HG02973 (cell line): ENCODE data around the gene COPG2.
"Not testable (repeated sequence)": the region's sequence is repeated elsewhere in the genome, so short reads cannot be mapped to it uniquely, and the experiment has no call there.

Source experiments
- ATAC-seq: cut with Tn5 transposase; IDR thresholded peaks from one replicate; pipeline ENCODE4 v1.9.1; 2021; ENCODE audit warnings: moderate library complexity; ENCODE audit not compliant: unreplicated experiment

Gene COPG2

DNA sequence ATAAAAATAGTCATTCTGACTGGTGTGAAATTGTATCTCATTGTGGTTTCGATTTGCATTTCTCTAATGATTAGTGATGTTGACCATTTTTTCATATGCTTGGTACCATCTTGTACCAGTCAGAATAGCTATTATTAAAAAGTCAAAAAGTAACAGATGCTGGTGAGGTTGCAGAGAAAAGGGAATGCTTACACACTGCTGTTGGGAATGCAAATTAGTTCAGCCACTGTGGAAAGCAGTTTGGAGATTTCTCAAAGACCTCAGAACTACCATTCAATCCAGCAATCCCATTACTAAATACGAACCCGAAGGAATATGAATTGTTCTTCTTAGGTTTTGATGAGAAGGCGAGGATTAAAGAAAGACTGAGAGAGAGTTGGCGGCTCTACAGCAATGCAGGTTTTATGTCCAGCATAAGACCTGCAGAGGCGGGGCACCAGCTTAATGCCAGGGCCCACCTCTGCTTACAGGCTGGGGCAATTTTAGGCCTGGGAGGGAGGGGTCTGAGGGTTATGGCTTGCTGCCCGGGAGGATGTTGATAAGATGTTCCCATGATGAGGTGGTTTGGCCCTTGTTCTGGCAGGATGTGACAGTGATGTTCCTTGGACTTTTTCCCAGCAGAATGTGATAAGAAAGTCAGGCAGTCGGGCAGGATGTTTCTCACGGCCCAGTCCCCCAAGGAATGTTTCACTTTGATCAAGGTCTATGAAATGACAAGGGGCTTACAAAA is 102.2 kb downstream of the COPG2 start:
- no peak for ATAC-seq

DNA sequence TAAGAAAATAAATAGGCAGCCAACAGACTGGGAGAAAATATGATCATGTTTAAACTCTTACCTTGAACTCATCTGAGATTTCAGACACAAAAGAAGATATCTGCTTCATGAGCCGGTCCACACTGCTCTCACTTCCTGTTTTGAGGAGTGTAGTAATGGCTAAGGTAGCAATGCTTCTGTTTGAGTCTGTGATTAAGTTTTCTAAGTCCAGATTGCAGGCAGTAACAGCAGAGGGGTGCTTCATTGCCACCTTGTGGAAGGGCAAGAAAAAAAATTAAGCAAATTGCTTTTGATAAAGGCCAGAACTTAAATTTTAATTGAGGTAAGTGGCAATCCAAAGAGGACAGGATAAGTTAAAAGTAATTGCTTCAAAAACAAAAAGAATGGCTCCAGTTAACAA is 107.6 kb downstream of the COPG2 start:
- ATAC-seq = peak; percentile 79

DNA sequence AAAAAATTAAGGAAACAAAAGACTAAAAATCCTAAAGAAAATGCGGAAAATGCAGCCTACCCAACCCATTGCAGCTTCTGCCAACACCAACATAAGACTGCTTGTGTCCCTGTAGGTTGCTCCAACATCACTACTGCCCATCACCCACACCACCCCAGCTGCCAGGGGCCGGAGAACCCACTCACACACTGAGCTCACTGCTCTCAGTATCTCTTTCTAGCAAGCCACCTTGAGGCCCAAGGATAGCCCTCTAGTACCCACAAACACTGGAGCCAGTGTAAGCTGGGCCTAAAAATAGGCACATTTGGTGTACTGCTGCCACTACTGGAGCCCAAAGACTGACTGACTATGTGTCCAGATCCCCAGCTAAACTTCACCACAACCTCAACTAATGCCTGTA is 109.4 kb downstream of the COPG2 start:
- ATAC-seq = no peak

DNA sequence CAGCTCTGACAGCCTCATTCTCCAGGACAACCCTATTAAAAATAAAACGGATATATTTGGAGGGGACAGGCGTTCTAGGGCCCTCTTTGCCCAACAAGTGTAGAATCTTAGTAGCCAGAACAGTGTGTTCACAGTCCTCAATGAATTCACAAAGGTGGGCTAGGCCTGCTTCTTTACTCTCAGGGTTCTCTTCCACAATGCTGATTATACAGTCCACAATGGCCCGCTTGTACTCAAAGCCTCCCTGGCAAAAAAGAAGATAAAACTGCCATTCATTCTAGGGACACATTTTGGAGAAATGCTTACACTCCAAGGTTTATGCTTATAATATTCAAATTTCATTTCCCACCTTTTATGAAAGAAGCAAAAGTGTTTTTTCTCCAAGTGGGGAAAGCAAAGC is 114.1 kb downstream of the COPG2 start:
- ATAC-seq = no peak

DNA sequence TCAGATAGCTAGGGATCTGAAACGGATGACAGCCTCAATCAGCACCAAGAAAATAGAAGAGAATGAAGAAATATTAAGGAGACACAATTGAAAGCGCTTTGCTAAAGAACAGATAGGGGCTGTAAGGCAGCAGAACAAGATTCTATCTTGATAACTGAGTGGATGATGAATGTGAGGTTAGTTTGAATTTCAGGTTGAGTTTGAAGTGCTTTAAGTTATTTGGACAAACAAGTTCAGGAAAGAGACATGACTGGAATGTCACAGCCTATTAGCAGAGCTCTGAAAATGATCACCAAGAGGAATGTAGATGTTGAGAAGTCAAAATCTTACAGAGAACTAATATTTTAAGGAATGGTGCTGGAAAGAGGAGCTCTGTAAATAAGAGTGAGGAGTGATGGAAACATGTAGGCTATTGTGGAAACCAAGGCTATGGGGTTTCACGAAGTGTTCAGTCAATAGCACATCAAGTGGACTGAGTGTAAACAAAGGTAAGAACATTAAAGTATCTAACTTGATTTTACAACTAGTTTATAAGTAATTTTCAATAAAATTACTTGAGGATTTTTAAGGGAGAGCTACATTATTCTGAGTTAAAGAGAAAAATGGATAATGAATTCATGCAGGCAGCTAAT is 115.0 kb downstream of the COPG2 start:
- no peak for ATAC-seq

DNA sequence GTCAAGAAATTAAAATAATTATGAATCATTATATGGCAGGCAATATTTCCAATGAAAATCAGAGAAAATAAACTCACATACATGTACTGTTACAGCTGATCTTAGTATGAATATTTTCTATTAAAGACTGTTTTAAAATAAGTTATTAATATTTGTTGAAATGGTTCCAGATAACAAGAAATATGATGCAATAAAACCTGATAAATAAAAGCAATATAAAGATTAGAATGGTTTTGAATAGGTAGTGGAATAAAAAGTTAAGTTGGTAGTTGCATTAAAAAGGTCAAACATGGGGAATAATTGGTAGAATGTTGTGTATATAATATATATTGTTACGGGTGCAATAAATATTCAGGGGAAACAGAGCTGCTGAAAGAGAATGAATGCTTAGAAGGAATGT is 124.2 kb downstream of the COPG2 start:
- ATAC-seq = no peak

DNA sequence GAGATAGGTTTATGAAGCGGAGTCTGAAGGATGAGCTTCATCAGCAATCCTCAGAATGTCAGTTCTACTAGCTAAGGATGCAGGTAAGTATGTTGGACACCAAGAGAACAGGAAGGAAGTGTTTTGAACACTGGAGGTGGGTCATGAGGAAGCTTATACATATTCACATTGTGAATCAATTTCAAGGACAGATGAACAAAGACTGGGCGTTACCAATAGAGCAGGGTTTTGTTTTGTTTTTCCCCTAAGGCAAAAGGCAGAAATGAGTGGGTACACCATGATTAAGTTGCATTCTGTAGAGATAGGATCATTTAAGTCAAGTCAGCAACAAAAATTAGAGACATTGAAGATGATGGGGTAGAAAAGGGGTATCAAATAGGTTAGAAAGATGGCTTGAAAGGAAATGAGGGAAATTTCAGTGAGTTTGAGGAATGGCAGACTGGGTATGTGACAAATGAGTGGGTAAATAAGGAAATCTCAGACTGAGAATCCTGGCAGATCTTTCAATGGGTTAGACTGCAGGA is 125.0 kb downstream of the COPG2 start:
- no peak for ATAC-seq

DNA sequence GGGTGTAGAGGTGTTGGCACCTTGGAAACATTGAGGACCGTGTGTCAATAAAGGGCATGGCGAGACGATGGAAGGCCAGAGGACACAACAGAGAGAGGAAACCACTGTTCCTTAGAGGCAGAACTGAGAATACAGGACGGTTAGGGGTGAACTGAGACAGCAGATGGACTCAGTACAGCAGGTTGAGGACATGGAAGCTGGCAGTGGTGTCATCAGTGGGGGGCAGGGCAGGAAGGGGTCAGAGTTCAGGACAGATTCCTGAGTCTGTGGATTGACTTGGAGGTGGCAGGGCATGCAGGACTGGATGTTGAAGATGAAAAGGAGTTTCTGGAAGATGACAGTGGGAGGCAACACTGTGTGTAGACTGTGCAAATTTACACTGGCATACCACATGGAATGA is 126.3 kb downstream of the COPG2 start:
- not testable (repeated sequence) for ATAC-seq

DNA sequence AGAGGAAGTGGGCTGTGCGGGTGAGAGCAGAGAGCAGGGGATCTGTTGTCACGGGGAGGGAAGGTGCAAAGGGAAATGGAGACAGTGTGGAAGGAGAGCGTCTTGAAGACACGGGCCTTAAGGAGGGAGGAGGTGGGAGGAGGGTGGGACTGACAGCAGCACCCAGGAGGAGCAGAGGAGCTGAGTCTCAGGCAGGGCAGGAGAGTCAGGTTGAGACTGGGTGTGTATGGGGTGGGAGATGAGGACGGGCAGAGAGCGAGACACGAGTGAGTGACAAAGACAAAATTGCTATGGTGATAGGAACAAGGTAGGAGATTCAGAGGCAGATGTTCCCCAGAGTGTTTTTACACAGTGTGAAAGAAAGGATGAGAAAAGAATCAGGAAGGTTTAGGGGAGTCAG is 127.3 kb downstream of the COPG2 start:
- not testable (repeated sequence) for ATAC-seq

DNA sequence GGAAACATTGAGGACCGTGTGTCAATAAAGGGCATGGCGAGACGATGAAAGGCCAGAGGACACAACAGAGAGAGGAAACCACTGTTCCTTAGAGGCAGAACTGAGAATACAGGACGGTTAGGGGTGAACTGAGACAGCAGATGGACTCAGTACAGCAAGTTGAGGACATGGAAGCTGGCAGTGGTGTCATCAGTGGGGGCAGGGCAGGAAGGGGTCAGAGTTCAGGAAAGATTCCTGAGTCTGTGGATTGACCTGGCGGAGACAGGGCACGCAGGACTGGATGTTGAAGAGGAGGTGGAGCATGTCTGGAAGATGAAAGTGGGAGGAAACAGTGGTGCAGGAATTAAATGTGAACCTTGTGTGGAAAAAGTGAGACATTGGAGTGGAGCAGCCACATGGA is 130.7 kb downstream of the COPG2 start:
- ATAC-seq = not testable (repeated sequence)

DNA sequence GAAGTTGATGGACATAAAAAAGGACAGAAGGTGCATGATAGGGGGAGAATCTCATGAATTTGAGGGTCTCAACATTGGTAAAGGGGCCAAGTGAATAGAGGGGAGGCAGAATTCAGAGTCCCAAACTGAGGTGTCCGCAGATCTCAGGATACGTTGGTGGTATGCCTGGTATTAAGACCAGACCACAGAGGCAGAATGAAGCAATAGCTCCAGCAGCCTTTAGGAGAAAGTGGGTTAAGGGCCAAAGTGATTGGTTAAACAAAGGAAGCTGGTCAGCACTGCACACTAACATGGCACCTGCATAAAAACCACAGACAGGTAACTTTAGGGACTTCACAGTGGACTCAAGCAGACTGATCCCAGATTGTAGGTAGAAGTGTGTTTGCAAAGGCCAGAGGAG is 139.1 kb downstream of the COPG2 start:
- no peak for ATAC-seq

DNA sequence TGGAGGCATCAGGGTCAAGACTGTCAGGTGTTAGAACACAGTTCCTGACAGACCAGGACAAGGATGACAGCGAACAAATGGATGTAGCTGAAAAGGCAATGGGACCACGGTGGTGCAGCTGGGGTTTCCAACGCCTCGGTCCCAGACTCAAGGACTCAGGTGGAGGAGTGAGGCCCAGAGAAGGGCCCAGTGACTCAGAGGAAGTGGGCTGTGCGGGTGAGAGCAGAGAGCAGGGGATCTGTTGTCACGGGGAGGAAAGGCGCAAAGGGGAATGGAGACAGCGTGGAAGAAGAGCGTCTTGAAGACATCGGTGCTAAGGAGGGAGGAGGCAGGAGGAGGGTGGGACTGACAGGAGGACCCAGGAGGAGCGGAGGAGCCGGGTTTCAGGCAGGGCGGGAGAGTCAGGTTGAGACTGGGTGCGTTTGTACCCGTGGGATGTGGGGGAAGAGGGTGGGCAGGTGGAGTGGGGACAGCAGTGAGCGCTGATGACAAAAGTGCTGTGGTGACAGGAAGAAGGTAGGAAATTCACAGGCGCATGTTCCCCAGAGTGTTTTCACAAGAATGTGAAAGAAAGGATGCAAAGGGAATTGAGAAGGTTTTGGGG is 140.7 kb downstream of the COPG2 start:
- ATAC-seq = not testable (repeated sequence)

DNA sequence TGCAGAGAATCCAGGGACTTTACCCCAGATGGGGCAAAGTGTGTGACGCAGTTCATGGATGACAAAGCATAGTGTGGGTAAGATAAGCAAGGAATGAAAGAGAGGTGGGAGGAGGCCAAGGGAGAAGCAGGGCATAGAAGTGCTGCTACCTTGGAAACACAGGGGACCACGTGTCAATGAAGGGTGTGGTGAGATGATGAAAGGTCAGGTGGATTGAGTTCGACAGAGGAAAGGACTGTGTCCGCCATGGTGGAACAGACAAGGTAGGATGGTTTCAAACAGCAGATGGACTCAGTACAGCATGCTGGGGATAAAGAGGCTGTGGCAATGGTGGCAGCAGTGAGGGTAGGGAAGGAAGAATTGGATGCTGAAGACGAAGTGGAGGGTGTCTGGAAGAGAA is 143.9 kb downstream of the COPG2 start:
- ATAC-seq = no peak

DNA sequence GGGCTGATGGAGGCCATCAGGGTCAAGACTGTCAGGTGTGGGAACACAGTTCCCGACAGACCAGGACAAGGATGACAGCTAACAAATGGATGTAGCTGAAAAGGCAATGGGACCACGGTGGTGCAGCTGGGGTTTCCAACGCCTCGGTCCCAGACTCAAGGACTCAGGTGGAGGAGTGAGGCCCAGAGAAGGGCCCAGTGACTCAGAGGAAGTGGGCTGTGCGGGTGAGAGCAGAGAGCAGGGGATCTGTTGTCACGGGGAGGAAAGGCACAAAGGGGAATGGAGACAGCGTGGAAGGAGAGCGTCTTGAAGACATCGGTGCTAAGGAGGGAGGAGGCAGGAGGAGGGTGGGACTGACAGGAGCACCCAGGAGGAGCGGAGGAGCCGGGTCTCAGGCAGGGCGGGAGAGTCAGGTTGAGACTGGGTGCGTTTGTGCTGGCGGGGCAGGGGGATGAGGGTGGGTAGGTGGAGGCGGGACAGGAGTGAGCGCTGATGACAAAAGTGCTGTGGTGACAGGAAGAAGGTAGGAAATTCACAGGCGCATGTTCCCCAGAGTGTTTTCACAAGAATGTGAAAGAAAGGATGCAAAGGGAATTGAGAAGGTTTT is 144.9 kb downstream of the COPG2 start:
- not testable (repeated sequence) for ATAC-seq

DNA sequence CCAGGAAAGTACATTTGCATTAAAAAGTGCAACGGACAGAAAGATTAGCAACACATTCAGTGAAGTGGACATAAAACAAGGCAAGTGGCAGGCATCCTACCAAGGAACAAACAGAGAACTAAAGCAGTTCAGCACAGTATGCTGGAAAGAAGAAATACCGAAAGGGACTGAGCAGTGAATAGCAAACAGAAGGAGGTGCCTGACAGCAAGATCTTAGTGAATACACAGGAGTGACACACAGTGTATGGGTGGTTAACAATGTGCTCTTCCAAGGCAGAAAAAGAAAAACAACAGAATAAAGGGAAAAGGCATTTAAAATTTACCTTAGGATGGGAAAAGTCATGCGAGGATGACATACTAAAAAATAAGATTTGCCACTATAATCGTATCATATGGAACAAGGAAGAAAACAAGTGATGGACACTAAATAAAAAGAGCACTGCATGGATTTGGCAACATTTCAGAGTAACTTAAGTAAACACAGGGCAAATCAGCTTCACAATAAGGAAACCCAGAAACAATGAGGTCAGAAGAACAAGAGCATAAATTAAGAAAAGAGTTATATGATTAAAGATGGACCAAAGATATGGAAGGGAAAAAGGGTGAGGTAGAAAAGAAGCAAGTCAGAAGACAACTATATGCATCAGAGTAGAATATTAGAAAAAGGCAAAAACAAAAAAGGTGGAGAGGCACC is 147.1 kb downstream of the COPG2 start:
- ATAC-seq = no peak

DNA sequence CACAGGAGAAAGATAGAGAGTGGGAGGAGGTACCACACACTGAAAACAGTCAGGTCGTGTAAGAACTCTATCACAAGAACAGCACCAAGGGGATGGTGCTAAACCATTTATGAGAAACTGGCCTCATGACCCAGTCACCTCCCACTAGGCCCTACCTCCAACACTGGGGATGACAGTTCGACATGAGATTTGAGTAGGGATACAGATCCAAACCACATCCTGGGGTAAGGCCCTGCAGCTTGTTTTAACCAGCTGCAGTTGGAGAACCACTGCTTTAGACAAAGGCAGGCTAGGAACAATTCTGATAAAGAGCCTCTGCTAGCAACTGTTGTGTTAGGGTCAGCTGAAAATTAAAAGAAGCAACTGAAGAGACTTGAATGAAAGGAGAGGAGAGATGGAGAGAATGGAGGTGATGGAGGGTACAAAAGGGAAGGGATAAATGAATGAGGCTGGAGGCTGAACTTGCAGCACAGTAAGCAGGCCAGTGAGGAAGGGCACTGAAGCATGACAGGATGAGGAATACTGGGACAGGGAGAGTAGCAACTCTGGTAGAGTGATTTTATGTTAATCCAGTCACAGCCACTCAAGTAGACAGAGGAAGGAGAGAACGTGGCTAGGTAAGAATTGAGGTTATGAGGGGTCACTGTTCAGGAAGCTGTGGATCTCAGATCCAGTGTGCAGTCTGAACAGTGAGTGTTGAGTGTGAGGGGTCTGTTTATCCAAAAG is 153.1 kb downstream of the COPG2 start:
- no peak for ATAC-seq

DNA sequence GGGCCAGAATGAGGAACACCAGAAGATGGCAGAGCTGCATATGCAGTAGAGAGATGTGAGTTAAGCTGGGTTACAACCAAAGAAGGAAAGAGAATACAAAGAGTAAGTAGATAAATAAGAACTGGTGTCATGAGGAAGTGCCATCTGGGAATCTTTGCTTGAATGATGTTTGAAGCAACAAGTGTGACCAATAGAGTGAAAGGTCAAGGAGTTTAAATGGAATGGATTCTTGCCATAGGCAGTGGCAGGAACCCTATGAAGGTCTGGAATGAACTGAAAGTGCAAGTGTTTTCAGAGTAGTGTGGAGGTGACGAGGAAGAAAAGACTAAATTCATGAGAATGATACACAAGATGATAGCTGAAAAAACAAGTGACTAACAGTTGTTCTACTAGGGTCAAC is 155.1 kb downstream of the COPG2 start:
- no peak for ATAC-seq

DNA sequence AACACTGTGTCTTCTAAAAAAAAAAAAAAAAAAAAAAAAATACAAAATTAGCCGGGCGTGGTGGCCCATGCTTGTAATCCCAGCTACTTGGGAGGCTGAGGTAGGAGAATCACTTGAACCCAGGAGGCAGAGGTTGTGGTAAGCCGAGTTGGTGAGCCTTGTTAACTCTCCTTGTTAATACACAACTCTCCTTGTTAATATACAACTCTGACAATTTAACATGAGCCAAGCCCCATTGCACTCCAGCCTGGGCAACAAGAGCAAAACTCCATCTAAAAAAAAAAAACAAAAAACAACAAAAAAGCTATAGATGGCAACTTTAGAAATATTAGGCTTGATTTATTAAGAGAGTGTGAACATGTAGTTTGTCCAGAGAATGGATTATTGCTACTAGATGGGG is 156.5 kb downstream of the COPG2 start:
- ATAC-seq = not testable (repeated sequence)

DNA sequence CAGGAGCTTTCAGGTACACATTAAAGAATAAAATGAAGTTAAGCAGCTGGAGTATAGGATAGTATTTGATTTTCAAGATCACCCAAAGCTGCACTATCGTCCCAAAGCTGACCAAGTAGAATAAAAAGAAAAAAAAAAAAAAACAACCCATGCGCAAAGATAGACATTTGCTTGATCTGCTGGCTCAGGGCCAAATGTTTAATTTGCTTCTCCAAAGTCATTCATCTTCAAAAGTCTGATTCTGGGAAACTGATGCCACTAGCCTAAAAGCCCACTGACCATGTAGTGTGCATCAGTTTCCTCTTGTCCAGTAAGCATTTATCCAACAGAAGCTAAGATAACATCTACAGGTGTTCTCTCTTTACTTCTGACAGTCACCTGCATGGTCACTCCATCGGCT is 162.2 kb downstream of the COPG2 start:
- no peak for ATAC-seq

DNA sequence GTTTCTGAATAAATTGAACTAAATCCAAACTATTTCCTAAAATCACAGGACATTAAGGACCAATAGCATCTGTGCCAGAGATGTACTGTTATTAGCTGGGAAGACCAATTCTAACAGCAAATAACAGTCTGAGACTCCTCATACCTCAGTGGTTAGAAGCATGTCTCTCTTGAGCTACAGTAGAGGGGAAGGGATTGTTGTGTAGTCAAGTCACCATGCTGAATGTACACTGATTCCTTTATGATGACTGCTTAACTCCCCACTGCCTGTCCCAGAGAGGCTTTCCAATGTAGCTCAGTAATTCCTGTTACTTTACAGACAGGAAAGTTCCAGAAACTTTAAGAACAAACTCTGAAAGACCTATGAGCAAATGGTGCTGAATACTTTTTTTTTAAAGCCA is 162.8 kb downstream of the COPG2 start:
- no peak for ATAC-seq
